Islet of Langerhans (tissue), 1 donor: ENCODE measurements around the gene FAM83E.
"Not testable (repeated sequence)": the region's sequence is repeated elsewhere in the genome, so short reads cannot be mapped to it uniquely, and the experiment has no call there.

ENCODE experiments used
- FAIRE-seq: peaks from one replicate; lab custom pipeline; 2011; peaks lifted over from hg19 to GRCh38; lab: Jason Lieb, UNC

FAM83E gene

DNA sequence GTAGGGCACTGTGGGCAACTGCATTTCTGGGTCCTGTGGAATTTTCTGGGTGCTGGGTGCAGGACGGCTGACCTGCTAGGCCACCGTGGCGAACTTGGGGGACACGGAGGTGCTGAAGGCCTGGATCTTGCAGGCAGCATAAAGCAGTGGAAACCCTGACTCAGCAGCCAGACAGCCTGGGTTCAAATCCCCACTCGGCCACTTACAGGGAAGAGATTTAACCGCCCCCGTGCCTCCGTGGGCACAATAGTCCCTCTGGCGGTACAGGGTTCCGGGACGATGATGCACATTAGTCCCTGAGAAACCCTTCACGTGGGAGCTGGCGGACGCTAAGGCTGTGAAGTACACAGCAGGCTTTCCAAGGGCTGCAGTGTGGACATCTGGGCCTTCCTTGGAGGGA is 3.0 kb downstream of the FAM83E start:
- no peak for FAIRE-seq

DNA sequence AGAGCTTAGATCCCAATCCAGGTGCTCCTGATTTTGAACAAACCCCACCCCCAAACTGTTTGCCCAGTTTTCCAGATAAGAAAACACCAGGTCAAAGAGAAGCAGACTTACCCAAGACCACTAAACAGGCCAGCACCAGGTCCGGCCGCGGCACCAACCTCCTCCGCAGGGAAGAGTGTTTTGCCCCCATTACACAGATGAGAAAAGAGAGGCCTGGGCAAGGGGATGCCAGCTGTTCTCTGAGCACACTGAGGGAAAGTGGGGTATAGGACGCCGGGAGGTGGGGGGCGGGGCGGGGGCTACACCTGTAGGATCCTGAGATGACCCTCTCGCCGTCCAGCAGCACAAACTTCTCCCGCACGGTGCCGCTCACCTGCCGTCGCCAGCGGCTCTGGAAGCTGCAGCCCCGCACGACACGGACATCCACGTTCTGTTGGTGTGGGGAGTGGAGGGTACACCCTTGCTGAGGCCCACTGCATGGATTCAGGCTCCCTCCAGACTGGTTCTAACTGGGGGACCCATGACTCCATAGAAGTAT is 5.2 kb downstream of the FAM83E start:
- no peak for FAIRE-seq

DNA sequence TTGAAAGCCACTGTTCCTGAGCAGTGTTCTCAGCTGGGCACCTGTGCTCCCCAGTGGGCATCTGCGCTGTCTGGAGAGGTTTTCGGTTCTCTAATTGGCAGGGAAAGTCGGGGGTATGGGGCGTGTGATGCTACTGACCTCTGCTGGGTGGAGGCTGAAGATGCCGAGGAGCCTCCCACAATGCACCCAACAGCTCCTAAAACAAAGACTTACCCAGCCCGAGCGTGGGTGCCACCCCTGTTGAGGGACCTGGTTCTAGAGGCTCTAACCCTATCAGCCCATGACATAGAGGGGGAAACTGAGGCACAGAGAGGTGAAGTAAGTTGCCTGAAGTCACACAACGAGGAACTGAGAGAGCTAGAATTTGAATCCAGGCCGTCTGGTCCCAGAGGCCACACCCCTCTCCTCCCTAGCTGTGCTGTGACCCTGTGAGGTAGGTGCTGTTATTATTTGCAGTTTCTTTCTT is 6.0 kb downstream of the FAM83E start:
- FAIRE-seq = no peak

DNA sequence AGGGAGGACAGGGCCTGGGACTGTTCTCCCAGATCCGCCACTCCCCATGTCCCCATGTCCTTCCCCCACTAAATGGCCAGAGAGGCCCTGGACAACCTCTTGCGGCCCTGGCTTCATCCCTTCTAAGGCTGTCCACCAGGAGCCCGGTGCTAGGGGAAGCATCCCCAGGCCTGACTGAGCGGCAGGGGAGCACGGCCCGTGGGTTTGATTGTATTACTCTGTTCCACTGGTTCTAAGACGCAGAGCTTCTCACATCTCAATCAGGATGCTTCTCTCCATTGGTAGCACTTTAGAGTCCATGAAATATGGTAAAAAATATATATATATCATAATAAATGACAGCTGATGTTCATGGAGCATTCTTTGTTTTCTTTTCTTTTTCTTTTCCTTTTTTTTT is 7.5 kb downstream of the FAM83E start:
- no peak for FAIRE-seq

DNA sequence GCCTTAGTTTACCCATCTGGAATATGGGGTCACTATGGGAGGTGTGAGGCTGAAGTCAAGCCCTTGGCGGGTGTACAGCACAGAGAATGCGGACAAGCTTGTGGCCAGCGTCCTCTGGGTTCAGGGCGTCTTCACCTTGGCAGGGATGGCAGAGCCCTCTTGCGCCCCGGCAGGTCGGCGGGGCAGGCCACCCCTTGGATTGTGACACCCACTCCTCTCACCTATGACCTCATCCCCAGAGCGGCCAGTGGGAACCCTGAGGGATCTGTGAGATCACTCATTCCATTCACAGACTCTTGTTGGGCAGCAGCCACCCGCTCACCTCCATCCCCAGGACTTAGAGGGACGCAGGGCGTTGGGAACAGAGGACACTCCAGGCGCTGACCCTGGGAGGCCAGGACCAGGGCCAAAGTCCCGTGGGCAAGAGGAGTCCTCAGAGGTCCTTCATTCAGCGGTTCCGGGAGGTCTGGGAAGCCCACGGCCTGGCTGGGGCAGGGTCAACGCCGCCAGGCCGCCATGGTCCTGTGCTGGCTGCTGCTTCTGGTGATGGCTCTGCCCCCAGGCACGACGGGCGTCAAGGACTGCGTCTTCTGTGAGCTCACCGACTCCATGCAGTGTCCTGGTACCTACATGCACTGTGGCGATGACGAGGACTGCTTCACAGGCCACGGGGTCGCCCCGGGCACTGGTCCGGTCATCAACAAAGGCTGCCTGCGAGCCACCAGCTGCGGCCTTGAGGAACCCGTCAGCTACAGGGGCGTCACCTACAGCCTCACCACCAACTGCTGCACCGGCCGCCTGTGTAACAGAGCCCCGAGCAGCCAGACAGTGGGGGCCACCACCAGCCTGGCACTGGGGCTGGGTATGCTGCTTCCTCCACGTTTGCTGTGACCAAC is 8.2 kb downstream of the FAM83E start, which contains the start of gene SPACA4:
Gene SPACA4, plus strand, starts transcription at position 280 of the 896 bp plus-strand sequence. Its CDS starts 237 bp downstream, at position 517.
- no peak for FAIRE-seq

DNA sequence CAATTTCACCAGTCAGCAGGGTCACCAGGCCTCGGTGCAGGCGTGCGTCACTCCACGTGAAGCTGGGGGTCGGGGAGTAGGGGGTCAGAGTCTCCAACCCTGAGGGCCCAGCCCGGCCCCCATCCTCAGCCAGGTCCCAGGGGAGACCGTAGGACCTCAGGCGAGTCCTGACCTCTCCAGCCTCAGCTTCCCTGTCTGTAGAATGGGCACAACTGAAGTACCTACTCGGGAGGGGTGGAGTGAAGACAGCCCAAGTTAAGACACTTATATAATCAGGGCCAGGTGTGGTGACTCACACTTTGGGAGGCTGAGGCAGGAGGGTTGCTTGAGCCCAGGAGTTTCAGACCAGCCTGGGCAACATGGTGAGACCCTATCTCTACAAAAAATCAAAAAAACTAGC is 11.0 kb downstream of the FAM83E start:
- no peak for FAIRE-seq

DNA sequence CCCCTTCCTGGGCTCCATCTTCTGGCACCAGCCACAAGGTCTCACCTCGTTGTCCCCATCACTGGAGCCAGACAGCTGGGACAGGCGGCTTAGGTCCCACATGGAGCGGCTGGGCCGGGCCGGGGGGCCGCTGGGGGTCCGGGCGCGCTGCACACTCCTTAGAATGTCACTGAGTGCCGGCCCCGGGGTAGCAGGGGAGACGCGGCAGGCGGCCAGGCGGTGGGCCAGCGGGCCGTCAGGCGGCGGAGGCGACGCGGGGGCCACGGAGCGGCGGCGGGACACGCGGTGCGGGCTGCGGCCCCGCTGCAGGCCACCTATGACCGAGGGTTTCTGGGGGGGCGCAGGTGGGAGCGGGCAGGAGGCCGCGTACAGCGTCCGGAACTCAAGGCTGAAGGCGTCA is 11.4 kb downstream of the FAM83E start:
- no peak for FAIRE-seq

DNA sequence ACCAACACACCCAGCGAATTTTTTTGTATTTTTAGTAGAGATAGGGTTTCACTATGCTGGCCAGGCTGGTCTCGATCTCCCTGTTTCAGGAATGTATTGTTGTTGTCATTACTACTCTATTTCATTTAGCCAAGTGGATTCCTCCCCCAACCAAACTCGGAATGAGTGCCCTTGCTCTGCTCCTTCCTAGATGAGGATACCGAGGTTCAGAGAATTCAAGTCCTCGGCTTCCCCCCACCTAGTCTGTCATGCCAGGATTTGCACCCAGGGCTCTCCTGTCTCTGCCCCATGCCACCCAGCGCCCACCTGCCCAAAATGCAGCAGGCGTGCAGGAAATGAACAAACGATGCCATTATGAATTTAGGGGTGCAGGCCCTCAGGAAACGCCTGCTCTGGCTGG is 11.9 kb downstream of the FAM83E start:
- FAIRE-seq = no peak

DNA sequence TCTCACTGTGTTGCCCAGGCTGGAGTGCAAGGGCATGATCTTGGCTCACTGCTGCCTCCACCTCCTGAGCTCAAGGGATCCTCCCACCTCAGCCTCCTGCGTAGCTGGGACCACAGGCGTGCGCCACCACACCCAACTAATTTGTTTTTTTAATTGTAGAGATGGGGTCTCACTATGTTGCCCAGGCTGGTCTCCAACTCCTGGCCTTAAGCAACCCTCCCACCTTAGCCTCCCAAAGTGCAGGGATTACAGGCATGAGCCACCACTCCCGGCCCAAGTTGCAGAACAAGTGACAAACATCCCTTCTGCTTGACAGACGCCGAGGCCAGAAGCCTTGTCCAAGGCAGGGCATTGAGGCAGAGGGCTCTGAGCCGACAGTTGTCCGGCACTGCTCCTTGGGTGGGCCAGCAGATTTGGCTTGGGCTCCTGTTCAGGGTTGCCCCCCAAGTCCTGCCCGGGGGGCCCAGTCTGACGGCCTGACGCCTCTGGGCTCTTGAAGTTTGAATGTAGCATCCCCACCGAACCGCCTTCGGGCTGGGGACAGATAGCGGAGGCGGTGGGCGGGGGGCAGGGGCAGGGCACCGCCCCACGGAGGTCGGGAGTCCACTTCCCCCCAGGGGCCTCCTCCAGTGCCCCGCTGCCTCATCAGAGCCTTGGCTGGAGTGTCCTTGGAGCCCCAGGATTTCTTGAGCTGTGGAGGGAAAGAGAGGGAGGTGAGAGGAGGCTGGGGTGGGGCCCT is 14.0 kb downstream of the FAM83E start:
- FAIRE-seq = no peak

DNA sequence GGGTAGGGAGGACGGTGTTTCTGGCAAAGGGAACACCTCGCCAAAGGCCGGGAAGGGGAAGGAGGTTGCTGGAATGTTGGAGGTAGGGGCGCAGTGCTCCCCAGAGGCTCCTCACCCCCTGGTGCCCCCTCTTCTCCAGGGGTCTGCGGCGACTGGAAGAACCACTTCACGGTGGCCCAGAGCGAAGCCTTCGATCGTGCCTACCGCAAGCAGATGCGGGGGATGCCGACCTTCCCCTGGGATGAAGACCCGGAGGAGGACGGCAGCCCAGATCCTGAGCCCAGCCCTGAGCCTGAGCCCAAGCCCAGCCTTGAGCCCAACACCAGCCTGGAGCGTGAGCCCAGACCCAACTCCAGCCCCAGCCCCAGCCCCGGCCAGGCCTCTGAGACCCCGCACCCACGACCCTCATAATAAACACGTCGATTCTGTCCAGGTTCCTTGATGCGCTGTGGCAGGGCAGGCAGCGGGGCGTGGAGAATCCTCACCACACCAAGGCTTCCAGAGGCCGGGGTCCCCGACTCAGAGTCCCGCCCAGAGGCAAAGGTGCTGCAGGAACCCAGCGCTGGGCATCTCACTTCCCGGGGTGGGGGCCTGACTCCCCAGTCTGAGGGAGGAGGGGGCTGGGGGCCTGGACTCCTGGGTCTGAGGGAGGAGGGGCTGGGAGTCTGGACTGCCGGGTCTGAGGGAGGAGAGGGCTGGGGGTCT is 15.7 kb downstream of the FAM83E start:
- FAIRE-seq = no peak

DNA sequence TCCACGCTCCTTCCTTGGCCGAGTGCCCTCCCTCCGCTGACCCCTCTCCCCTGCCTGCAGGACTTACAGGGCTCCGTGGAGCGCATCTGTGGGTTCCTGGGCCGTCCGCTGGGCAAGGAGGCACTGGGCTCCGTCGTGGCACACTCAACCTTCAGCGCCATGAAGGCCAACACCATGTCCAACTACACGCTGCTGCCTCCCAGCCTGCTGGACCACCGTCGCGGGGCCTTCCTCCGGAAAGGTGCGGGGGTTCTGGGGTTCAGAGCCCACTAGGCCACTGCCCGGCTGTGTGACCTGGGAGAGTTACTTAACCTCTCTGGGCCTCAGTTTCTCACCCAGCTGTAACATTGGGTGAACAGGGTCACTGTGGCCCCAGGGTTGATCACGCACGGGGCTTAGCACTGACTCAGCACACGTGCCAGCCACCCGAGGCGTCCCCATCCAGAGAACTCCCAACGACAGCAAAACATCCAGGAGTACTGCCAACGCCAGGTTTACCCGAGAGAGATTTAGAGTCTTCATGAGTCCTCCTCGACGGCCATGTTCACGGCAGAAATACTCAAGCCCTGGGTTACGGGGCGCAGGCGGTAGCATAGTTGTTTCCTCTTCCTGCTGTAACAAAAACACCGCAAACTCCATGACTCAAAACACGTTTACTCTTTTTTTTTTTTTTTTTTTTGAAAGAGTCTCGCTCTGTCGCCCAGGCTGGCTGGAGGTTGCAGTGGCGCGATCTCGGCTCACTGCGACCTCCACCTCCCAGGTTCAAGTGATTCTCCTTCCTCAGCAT is 18.0 kb downstream of the FAM83E start:
- FAIRE-seq = no peak

DNA sequence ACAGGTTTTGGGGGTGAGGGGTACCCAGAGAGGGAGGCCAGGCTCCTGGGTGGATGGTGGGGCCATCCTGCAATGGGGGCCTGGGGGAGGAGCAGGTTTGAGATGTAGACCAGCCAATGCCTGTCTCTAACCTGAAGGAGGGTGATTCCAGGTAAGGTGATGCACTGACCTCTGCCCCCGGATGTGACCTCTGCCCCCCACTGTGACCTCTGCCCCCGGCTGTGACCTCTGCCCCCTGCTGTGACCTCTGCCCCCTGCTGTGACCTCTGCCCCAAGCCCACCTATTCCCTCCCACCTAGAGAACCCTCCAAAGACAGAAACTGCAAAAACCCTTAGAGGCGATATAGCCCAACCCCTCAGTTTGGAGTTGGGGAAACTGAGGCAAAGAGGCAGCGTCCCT is 18.6 kb downstream of the FAM83E start:
- no peak for FAIRE-seq

DNA sequence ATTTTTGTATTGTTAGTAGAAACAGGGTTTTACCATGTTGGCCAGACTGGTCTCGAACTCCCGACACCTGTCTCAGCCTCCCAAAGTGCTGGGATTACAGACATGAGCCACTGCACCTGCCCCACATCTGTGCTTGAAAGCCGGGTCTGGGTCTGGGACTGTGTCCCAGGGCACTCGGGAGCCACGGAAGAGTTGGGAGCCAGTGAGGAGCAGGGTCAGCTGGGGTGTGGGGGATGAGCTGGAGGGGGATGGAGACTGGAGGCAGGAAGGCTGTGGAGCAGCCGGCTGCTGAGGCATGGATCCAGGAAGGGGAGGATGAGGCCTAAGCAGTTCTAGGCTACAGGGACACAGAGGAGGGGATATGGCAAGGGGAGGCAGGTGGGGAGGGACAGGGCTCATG is 19.0 kb downstream of the FAM83E start:
- FAIRE-seq = no peak

DNA sequence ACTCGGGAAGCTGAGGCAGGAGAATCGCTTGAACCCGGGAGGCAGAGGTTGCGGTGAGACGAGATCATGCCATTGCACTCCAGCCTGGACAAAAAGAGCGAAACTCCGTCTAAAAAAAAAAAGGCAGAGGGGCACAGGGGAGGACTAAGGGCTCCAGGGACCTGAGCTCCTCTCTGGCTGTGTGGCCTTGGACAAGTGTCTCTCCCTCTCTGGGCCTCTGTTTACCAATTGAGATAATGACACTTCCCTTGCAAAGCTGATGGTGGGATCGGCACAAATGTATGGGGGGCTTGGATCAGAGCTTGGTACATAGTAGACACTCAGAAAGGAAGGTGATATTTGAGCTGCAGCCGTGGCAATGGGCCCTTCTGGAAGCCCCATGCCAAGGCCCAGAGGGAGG is 19.7 kb downstream of the FAM83E start:
- no peak for FAIRE-seq

DNA sequence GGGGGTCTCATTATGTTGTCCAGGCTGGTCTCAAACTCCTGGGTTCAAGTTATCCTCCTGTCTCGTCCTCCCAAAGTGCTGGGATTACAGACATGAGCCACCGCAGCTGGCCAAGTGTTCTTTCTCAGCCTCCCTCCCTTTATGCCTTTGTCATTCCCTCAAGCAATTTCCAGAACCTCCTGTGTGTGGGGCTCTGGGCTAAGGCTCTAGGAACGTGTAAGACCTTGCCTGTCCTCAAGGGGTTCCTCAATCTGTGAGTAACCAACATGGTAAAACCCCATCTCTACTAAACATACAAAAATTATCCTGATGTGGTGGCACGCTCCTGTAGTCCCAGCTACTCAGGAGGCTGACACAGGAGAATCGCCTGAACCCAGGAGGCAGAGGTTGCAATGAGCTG is 23.9 kb downstream of the FAM83E start:
- FAIRE-seq = no peak

DNA sequence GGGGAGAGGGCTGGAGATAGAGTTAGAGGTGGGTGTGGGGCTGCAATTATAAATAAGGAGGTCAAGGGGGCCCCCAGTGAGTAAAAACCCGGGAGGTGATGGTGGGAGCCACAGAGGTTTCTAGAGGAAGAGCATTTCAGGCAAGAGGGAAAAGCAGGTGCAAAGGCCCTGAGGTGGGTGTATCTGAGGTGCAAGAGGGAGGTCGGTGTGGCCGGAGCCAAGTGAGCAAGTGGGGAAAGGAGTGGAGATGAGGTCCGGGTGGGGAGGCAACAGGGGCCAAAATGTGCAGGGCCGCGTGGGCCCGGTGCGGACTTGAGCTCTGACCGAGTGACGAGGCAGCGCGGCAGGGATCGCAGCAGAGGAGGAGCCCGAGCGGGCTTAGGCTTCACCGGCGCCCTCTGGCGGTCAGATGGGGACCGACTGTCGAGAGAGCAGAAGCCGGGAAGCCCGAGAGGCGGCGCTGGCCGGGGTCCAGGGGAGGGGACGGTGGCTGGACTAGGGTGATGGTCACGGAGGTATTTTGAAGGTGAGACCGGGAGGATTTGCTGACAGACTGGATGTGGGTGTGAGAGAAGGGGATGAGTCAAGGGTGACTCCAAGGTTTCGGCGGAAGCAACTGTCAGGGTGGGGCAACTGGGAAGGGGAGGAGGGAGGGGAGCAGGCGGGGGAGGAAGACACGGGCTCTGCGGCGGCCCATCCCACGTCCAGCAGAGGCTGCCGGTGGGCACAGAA is 26.0 kb downstream of the FAM83E start:
- FAIRE-seq = no peak

DNA sequence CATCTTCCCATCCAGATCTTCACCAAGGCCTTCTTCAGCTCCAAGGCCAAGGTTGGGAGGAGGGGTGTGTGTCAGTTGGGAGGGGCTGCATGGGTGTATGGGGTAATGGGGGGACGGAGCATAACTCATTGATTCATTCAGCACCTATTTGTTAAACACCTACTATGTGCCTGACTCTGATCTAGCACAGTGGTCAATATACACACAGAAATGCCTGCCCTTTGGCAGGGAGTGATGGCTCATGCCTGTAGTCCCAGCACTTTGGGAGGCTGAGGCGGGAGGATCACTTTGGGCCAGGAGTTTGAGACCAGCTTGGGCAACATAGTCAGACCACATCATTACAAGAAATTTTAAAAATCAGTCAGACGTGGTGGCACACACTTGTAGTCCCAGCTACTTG is 27.5 kb downstream of the FAM83E start:
- FAIRE-seq = no peak

DNA sequence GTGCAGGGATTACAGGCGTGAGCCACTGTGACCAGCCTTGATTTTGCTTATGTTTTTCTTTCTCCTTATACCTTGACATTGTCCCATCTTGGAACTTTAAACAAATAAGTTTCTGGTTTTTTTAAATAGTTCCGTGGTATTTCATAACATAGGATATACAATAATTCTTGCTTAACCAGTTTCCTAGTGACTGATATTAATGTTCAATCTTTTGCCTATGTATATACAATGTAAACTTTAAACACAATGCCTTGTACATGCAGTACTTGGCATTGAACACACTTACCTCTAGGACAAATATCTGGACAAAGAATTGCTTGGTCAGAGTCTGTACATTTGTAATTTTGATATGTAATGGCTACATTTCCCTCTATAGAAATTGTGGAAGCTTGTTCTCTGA is 32.7 kb downstream of the FAM83E start:
- no peak for FAIRE-seq

DNA sequence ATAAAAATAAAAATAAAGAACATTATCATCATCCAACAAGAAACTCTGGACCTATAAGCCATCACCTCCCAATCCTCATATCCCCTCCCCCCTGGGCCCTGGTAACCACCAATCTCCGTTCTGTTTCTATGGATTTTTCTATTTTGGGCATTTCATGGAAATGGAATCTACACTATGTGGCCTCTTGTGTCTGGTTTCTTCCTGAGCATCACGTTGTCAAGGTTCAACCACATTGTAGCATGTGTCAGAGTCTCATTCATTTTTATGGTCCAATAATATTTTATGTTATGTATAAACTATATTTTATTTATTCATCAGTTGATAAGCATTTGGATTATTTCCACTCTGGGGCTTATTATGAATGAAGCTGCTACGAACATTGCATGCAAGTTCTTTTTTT is 36.0 kb downstream of the FAM83E start:
- no peak for FAIRE-seq

DNA sequence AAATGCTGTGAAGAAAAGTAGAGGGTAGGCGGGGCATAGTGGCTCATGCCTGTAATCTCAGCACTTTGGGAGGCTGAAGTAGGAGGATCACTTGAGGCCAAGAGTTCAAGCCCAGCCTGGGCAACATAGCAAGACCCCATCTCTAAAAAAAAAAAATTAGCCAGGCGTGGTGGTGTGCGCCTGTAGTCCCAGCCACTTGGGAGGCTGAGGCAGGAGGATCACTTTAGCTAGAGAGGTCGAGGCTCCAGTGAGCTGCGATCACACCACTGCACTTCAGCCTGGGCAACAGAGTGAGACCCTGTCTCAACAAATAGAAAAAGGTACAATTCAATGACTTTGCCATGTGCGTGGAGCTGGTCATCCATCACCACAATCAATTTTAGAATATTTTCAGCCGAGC is 37.0 kb downstream of the FAM83E start:
- not testable (repeated sequence) for FAIRE-seq
